ENCODE measurements around the gene PRLH. TPM values are rescaled to one million over a fixed set of nuclear protein-coding genes. Genes with fewer than 3 reads are reported as not detected.

PRLH gene
- total RNA-seq, 2 donors from 2014 or later: not detected

- intact Hi-C loops (cut with DNase I): no loop called here
- Histone ChIP-seq H3K4me3 (no peak overlapping the region), H3K4me1 (no peaks in the 10 kb centered on the region), H3K9me3 (no peaks in the 10 kb centered on the region), H3K27ac (no peak overlapping the region), H3K9ac (ENCODE audit: low read depth in 2 of 2, low read length in 2 of 2) (no peak overlapping the region), H3K36me3 (no peaks in the 10 kb centered on the region), H3K27me3 (no peaks in the 10 kb centered on the region)
- no peak for DNase-seq
- TF ChIP-seq, protein P1, sequence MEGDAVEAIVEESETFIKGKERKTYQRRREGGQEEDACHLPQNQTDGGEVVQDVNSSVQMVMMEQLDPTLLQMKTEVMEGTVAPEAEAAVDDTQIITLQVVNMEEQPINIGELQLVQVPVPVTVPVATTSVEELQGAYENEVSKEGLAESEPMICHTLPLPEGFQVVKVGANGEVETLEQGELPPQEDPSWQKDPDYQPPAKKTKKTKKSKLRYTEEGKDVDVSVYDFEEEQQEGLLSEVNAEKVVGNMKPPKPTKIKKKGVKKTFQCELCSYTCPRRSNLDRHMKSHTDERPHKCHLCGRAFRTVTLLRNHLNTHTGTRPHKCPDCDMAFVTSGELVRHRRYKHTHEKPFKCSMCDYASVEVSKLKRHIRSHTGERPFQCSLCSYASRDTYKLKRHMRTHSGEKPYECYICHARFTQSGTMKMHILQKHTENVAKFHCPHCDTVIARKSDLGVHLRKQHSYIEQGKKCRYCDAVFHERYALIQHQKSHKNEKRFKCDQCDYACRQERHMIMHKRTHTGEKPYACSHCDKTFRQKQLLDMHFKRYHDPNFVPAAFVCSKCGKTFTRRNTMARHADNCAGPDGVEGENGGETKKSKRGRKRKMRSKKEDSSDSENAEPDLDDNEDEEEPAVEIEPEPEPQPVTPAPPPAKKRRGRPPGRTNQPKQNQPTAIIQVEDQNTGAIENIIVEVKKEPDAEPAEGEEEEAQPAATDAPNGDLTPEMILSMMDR (IDR thresholded peaks at IDR 0.05): no peak
Measured at GRCh38 chr2:237585590-237586221, 19.3 kb downstream of the PRLH start.

- H3K9me3 ChIP-seq: no peaks in the 10 kb centered on the region
- TF ChIP-seq, protein P1 (IDR thresholded peaks at IDR 0.05): no peak
- no peak overlapping the region for H3K9ac ChIP-seq (ENCODE audit: low read depth in 2 of 2, low read length in 2 of 2)
- intact Hi-C loops (cut with DNase I): no loop called here
- H3K4me3 ChIP-seq: no peak overlapping the region
- no peaks in the 10 kb centered on the region for H3K36me3 ChIP-seq
- no peaks in the 10 kb centered on the region for H3K27me3 ChIP-seq
- H3K27ac ChIP-seq: no peak overlapping the region
- no peaks in the 10 kb centered on the region for H3K4me1 ChIP-seq
- peak; percentile 76 for DNase-seq
Measured at GRCh38 chr2:237588044-237588696, 21.8 kb downstream of the PRLH start.

GRCh38 chr2:237590272-237591140 lies 24.1 kb downstream of the PRLH start, which contains the start of gene RAB17:
TSS of gene RAB17 (minus strand) at chr2:237590734. CDS start at chr2:237586154, 4,580 bp downstream.
- no peaks in the 10 kb centered on the region for H3K9me3 ChIP-seq
- H3K36me3 ChIP-seq: no peaks in the 10 kb centered on the region
- peak within 1 kb of the TSS; percentile 76 for H3K27ac ChIP-seq
- no peaks in the 10 kb centered on the region for H3K4me1 ChIP-seq
- peak; percentile 91 for DNase-seq
- peak within 1 kb of the TSS; percentile 29 for H3K4me3 ChIP-seq
- intact Hi-C loops (cut with DNase I): no loop called here
- peak within 1 kb of the TSS; percentile 6 to 57 for H3K9ac ChIP-seq (ENCODE audit: low read depth in 2 of 2, low read length in 2 of 2)
- H3K27me3 ChIP-seq: no peaks in the 10 kb centered on the region
- TF ChIP-seq, protein P1 (IDR thresholded peaks at IDR 0.05): no peak

DNA sequence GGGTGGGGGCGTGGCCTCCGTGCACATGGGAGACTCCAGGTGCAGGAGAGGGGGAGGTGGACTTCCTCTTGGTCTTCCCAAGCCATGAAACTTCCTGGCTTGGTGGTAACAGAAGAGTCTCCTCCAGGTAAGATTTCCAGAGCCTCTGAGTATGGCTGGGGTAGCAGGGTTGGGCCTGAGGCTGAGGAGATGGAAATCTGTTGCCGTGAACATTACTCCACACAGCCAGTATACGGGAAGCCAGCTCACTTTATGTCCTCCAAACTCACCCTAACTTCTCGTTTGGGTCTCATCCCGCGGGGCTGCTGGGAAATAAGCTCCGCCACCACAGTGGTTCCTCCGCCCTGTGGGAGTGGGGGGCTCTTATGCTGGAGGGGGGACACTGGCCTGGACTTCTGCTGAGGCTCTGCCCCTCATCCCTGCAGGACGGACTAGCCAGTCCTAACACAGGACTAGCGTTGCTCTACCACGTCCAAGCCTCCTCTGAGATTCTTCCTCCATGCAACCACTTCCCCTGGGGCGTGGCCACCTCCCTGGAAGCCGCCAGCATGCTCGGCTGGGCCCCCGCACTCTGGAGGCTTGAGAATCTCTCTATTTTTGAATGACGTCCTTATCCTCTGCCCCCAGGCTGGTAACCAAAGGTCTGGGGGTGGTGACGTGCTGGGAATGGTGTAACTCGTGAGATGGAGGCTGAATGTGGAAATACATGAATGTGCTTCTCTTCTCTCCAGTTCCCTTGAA lies 24.9 kb downstream of the PRLH start:
- Histone ChIP-seq H3K9ac (ENCODE audit: low read depth in 2 of 2, low read length in 2 of 2) (peak overlapping the region in 1 of 2 donors; percentile 57), H3K4me3 (peak overlapping the region; percentile 29), H3K27ac (peak overlapping the region; percentile 76), H3K27me3 (no peaks in the 10 kb centered on the region), H3K36me3 (no peaks in the 10 kb centered on the region), H3K4me1 (no peaks in the 10 kb centered on the region), H3K9me3 (no peaks in the 10 kb centered on the region)
- TF ChIP-seq, protein P1 (IDR thresholded peaks at IDR 0.05): no peak
- intact Hi-C loops (cut with DNase I): no loop called here
- peak; percentile 89 for DNase-seq

All from colonic mucosa (tissue), 4 donors.